SKM-1 (cell line): Measurements from ENCODE around the gene CTXND1.

Source experiments
- DNase-seq: peaks from one replicate; lab custom pipeline; 2025; ENCODE audit not compliant: unreplicated experiment; lab: John Stamatoyannopoulos, UW

The CTXND1 gene

DNA sequence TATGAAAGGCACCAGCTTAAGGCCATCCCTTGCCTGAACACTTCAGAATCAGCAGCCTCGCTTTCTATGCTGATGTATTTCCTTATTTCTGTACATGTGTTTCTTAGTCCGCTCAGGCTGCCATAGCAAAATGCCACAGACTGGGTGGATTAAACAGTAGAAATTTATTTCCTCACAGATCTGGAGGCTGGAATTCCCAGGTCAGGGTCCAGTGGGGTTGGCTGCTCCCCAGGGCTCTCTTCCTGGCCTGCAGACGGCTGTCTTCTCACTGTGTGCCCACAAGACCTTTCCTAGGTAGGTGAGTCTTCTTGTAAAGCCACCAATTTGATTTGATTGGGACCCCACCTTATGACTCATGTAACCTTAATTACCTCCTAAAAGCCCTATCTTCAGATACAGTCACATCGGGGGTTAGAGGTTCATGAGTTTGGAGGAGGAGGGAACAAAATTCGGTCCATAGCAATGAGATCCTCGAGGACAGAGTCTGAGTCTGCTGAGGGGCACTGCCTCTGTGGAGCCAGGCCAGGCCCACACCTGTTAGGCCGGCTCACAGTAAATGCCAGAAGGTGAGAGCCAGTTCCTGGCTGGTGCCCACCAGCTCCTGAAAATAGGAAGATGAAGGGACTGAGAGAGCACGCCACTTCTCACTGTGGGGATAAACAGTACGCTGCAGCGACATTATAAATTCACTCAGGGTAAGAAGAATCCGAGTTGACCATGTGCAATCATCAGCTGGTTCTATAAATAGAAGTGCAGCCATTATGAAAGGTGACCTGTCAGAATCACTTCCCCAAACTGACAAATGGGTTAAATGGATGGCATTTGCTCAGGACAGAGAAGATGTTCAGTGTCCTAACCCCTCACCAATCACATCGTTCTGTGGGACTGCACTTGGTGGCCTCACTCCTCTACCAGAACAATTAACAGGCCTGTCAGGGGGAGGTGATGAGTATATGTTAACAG, 41.1 kb downstream of the CTXND1 start:
- peak; percentile 31 for DNase-seq

DNA sequence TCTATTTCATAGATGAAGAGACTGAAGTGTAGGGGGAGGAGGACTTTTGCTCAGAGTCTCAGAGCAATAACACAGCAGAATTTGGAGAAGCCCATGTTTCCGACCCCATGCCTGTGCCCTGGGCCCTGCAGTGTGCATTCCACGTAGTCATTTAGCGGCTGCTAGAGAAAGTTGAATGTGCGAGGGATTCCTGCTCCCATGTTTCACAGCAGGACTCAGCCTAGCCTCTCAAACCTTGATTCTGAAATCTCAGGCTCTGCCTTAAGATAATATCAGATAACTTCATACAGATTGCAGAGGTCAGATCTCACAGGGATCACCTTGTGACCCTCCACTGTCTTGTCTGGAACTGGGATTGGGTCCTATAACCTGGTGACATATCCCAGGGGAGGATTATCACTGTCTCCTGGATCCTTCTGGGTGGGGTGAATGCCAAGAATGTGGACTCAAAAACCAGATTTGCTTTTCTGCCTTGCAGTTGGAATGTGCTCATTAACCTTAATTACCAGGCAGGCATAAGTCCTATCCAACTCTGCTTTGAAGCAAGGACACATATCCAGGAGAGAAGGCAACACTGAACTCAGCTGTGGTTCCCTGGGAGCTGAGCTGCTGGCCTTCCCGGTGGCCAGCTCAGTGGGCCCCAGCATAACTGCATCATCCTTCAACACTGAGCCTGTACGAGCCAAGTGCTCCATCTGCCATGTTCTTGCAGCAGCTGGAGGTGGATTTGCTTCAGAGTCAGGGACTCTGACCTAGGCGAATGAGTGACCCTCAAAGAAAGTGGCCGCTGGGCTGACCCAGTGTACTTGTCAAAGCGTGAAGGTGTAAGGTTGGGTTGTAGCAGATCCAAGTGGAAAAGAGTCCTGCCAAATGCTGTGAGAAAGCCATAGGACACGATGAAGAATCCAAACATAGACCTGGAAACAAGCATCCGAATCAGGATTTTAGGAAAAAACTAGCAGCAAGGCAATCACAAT, 43.0 kb downstream of the CTXND1 start:
- DNase-seq: no peak

DNA sequence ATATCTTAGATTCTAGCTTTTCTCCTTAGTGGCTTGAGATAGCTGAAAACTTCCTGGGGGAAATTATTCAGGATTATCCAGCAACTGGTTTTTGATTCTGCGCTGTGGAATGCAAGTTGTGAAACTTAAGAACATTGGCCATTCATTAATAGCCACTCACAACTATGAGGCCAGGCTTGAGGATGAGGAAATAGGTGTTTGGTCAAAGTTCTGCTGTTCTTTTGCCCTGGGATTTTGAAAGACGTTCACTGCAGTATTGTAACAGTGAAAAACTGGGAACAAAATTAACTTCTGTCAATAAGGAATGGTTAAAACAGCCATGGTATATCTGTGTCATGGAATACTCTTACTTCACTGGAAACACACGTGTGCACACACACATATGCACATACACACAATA, 44.1 kb downstream of the CTXND1 start:
- DNase-seq: no peak

DNA sequence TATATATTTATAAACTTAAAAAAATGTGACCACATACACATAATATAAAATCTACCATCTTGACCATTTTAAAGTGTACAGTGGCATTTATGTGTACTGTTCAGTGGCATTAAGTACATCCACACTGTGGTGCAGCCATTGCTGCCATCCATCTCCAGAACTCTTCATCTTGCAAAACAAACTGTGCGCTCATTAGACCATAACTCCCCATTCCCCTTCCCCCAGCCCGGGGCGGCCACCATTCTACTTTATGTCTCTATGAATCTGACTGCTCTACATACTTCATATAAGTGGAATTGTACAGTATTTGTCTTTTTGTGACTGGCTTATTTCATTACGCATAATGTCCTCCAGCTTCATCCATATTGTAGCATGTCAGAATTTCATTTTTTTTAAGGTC, 47.8 kb downstream of the CTXND1 start:
- no peak for DNase-seq

DNA sequence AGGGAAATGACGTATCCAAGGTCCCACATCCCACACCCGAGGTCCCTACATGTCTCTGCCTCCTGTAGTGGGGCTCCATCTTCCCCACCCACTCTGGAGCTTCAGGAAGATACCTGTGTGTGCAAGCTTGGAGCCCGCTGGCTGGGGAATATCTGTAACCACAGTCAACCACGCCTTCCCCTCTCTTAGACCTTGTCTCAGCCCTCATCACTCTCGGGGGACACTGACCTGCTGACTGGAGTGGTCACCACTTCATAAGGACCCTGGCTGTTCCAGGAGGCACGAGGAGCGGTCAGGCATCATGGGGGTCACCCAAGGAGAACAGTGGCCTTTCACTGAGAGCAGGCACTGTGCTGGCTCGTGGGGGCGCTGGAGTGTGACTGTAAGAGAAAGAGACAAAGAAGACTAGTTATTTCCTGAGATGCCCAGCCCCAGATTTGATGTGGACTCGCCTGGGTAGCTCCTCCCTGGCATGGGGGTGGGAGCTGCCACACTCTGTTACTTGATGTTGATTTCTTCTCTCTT, 48.6 kb downstream of the CTXND1 start:
- DNase-seq: no peak

DNA sequence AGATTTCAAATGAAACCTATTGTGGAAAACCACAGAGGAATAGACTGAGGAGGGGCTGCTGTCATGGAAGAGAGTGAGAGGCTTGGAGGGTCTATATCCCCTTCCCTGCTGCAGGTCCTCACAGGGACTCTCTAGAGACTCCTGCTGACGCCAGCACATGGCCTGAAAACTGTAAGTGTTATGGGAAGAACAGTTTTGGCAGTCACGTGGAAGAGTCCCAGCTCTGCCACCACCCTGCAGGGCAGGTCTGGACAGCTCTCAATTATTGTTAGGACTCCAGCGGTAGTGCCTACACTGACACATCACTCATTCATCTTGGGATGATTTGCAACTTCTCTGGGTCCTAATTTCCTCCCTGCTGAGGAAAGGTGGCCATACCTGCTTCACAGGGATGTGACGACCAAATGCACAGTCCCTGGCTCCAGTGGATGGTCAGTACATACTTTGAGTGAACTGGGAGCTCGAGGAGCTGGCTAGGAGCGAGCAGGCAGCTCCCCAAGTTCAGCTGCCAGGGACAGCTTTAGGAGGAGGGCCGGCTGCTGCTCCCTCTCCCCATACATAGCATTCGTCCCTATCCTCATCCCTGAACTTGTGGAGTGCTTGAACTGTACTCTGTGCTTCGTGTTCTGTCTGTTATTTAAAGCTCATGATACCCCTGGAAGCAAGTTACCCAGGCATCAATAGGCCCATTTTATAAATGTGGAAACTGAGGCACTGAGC, 49.2 kb downstream of the CTXND1 start:
- no peak for DNase-seq

DNA sequence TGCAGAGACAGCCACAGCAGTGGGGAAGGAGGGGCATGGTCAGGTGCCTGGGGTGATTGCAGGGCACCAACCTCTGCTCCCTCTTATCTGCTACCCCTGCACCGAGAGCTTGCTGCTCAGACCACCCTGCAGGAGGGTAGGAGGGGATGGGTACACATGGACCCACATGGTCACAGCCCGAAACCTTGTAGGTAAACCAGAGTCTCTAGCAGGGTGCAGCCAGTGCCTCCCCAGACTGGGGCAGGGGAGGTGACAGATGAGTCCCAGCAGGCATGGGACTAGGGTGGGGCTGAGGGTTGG, 50.0 kb downstream of the CTXND1 start:
- no peak for DNase-seq

DNA sequence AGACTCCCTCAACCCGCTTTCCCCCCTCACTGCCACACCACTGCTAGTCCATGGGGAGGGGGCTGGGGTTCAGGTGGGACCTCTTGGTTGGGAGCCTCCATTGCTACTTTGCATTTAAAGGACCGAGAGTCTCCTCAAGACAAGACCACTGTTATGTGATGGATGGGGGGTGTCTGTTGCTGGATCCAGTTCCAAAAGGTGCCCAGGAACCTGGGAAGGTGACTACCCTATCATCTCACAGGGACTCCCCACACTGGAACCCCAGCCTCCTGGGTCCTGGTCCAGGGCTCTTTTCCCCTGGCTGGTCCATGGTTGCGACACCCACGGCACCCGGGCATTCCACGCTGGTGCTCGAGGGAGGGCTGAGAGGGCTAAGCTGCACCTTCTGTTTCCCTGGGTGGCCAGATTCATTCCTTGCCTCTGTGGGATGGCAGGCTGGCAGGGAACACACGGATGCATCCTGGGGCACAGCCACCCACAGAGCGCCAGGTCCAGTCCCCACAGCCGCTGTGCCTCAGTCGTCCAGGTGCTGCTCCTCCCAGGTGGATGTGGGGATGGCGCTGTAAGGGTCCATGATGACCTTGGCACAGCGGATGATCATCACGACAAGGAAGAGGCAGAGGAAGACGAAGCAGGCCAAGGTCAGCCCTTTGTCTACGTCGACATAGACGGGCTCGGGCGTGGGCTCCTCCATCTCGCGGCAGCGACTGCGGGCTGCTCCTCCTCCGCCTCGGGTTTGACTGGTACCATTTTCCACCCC, 50.6 kb downstream of the CTXND1 start:
- no peak for DNase-seq

DNA sequence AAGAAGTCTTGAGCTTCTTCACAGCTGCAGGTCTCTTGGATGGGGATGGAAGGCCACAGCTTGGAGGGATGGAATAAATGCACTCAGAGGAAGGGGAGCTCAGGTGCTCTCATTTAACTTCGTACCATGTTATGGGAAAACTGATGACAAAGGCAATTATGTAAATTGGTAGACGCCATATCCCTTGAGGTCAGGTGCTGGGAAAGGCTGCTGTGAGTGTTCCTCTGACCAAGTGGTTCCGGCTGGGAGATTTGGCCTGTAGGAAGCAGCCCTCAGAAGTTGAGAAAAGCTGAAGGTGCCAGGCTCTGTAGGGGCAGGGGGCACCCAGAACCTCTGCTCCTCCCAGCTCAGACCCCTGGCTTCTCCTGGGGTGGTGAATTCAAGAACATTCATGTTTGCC, 52.1 kb downstream of the CTXND1 start:
- no peak for DNase-seq

DNA sequence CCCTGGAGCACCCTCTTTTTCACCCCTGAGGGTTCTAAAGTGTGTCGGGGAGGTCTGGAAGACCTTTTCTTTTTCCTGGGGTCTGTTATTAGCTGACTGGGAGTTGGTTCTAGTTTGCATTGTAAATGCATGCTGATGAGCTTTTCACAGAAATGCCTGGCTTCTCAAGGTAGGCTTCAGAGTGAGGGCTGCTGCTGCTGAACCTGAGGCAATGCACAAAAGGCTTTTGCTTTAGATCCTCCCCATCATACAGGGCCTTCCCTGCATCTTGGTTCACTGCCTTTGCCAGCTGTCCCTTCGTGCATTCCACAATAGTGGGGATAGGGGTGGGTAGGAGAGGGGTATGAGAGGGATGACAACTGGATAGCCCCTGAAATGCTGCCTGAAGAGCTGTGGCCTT, 52.6 kb downstream of the CTXND1 start:
- no peak for DNase-seq

DNA sequence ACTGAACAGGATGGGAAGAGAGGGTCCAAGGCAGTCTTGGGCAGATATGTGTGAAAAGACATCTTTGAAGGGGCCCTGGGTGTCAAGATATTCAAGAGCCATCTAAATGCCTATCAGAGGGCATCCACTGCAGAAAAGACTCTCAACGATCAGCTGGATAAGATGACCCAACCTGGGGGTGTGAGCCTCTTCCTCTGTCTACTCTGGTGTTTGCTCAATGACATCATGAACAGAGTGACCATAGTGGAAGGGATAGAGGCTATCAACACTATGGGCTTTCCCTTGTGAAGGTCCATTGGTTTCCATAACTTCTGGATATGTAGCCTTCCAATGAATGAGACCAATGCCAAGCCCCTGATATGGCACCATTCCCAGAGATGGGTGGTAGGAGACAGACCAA, 57.1 kb downstream of the CTXND1 start:
- DNase-seq: no peak

DNA sequence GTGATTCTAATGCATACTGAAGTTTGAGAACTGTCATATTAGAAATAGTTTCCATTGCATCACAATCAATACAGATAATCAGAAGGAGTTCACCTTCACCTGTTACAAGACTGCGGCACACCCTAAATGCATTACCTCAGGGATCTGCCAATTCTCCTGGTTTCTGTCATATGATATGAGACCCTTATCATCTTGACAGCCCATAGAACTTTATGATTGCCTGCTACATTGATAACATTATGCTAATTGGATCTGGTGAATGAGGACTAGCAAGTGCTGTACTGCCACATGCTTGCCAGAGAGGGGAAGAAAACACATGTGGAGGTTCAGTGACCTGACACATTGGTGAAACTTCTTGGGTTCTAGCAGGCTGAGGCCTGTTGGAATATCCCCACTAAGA, 57.8 kb downstream of the CTXND1 start:
- no peak for DNase-seq

DNA sequence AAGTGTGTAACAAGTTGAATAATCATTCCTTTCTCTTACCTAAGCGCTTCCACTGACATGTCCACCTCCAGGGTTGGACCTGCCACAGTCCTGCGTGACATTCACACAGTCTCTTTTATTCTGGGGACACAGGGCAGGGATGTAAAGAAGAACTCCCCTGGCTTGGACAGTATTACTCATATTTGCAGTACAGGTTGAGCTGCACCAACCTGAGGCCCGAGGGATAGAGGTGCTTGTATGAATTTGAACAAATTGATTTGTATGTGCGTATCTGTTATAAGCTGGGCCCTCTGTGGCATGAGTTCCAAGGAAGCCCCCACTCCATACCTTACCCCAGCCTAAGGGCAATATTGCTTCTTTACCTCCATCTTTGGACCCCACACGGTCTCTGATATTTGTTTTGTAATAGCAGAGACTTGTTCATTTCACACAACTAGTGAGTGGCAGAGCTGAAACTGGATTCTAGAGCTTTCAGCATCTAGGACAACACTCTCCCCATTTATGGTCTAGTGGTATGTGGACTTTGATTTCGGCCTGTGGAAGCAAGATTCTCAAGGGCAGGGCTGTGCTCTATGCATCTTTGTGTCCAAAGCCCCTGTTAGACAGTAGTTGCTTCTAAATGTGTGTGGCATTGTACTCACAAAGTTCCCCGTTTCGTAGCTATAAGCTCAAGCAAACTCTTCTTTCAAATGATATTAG, 60.0 kb downstream of the CTXND1 start:
- DNase-seq: no peak

DNA sequence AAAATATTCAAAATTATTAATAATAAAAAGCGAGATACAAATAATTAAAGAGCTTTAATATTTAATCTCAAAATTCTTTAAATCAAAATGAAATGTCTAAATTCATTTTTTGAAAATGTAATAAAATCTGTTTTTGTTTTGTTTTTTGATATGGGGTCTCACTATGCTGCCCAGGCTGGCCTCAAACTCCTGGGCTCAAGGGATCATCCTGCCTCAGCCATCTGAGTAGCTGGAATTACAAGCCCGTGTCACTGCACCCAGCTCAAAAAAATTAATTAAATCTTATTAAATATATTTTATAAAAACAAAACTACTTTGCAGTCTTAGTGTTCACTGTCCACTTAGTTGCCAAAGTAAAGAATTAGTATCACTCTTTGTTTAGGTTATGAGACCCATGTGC, 60.8 kb downstream of the CTXND1 start:
- DNase-seq: no peak

DNA sequence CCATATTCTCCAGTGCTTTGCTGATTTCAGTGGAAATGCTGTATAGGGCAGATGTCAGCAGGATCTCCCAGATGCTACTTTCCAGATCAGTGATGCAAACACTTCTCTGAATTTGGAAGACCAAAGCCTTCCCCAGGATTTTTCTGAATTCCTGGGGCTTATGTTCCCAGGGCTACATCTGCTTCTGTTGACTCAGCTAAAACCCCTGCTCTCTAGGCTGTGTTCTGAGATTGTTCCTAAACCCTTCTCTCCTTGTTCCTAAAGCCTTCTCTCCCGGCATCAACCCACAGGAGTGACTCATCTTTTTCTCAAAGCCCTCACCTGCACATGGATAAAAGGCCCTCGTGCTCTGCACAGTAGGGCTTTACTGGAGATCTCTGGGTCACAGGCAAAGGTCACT, 63.8 kb downstream of the CTXND1 start:
- no peak for DNase-seq

DNA sequence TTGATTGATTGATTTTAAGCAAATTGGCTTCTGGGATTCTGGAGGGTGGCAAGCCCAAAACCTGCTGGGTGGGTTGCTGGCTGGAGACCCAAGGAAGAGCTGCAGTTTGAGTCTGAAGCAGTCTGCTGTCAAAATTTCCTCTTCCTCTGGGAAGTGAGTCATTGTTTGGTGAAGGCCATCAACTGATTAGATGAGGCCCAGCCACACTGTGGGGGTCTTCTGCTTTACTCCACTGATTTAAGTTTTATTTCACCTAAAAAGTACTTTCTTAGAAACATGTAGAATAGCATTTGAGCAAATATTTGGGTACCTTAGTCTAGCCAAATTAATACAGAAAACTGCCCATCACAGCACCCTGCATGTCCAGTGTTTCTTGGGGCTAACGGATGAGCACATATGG, 65.4 kb downstream of the CTXND1 start:
- DNase-seq: no peak

DNA sequence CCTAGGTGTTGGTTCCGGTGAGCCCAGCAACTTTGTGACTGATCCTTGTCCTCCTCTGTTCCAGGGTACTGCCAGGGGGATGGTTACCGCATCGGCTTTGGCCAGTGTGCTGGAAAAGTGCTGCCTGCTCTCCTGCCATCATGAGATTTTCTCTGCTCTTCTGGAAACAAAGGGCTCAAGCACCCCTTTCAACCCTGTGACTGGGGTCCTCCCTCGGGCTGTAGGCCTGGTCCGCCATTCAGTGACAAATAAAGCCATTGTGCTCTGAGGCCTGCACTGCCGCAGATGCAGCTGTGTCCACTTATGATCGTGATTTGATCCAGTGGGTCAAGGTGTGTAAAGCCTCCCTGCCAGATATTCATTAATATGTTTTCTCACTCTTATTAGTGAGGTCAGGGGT, 65.9 kb downstream of the CTXND1 start:
- no peak for DNase-seq

DNA sequence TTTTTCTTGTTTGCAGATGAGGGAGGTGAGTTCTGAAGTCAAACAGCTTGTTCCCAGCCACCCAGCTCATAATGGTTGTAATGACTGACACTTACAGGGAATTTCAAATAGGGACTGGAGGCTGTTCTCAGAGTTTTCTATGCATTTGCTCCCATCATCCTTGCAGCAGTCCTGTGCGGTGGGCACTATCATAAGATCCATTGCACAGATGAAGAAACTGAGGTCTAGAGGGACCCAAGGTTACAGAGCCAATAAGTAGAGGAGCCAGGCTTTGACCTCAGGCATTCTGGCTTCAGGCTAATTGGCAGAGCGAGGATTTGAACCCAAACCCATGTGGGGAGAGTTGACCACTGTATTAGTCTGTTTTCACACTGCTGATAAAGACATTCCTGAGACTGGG, 66.9 kb downstream of the CTXND1 start:
- DNase-seq: no peak

DNA sequence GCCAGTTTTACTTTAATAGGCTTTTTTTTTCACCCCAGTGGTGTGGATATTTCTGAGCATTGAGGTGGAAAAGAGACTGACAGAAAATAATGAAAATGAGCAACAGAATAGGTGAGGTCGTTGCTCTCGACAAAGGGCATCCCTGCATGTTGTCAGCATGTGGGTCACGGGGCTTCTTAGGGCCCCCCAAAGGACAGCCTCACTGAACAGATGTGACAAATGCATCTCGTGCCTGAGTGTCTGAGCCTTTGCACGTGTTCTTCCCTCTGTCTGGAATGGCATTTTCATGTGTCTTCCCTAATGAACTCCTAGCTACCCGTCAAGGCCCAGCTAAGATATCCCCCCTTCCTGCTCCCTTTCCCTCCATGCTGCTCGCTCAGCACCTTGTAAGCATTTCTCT, 67.5 kb downstream of the CTXND1 start:
- no peak for DNase-seq

DNA sequence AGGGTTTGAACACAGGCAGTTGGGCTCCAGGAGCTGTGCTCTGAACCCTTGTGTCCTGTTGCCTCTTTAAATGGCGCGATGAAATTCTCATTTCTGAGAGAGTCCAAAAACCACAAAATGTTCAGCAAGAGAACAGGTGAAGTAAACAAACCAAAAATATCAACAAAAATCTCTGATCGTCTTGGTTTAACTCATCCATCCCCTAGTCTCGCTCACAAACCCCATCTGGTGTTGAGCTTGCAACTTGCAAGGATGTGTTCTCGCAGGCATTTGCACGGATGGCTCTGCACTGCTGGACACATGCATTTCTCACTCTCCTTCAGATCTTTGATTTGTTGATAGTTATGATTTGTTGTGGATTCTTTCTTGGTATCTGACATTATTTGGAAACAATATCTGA, 68.1 kb downstream of the CTXND1 start:
- DNase-seq: no peak
